ENCODE data around the gene EPHX1. TPM values are rescaled to one million over a fixed set of nuclear protein-coding genes. Genes with fewer than 3 reads are reported as not detected.

Gene EPHX1
- total and polyA plus RNA-seq, 2 of the 8 experiments (the other 6 are each of a cell fraction or from before 2014, with no cell fraction given): 45.3 to 79.1 TPM

DNA sequence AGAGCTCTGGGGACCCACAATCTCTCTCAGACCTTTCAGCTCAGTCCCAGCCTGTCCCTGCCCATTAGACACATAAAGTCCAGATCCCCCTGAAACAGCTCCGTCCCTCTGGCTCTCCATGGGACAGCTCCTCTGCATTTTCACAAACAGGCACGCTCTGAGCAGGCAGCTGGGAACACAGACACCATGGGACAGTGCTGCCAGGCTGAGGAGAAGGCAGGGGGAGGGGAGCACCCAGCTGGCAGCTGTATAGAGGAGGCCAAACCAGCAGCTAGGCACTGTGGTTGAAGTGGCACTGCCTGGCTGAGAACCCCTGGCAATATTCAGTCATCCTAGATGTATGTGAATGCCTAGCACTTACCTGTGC lies 70.3 kb downstream of the EPHX1 start:
- WGBS, 2 experiments (ENCODE audit: extremely low coverage in 1 of 2, insufficient coverage in 1 of 2, insufficient read length in 1 of 2, insufficient replicate concordance in 2 of 2, low coverage in 1 of 2, low lambda C conversion rate in 2 of 2, missing lambda C conversion rate in 1 of 2): 66% methylated on average over 2 of the region's 2 CpGs; no CpG with 5 or more reads in 1 of the 2 experiments
- ChIA-PET POLR2A (ENCODE audit: partially characterized antibody) (interaction anchor here (0.6 to 4.9 kb wide), 11 partner anchors 8 to 182 kb away, joined by 3 to 63 read pairs (median 10); partner anchors contain the start of genes H3-3A and LEFTY1), CTCF (ENCODE audit: partially characterized antibody) (interaction anchor here (0.7 to 21.3 kb wide), 13 partner anchors 8 to 406 kb away, joined by 3 to 406 read pairs (median 5); partner anchors contain the start of gene LEFTY1)
- H3K79me2 ChIP-seq (ENCODE audit: control insufficient read depth in 1 of 2, insufficient read depth in 2 of 2, low read length in 2 of 2): peaks cover 0 to 13% of the 10 kb centered on the region in 2 experiments; a peak in 2 of 4 replicates
- no peak overlapping the region for H2BK5ac ChIP-seq (ENCODE audit: low read depth, low read length)
- H3K4me1 ChIP-seq (replicated peaks in 1 of 4; ENCODE audit: control insufficient read depth in 3 of 4, insufficient read depth in 4 of 4, low read length in 3 of 4): peaks cover 9 to 20% (median 16%) of the 10 kb centered on the region in 4 experiments
- no peaks in the 10 kb centered on the region; a peak in 1 of 8 replicates for H3K36me3 ChIP-seq (ENCODE audit: control insufficient read depth in 2 of 4, insufficient read depth in 4 of 4, low read length in 3 of 4)
- no peak overlapping the region for H3K4ac ChIP-seq (replicated peaks; ENCODE audit: insufficient read length, low read depth, low read length)
- H3K27ac ChIP-seq (ENCODE audit: low read depth, low read length): no peak overlapping the region
- H3K27me3 ChIP-seq (replicated peaks in 1 of 4; ENCODE audit: control insufficient read depth in 3 of 4, extremely low read depth in 1 of 4, insufficient read depth in 3 of 4, low read length in 3 of 4): peaks cover 0 to 13% (median 6%) of the 10 kb centered on the region in 4 experiments; a peak in 4 of 7 replicates
- no peak overlapping the region; the same call in 1 of the 2 replicates for H2BK15ac ChIP-seq (ENCODE audit: low read length)
- DNase-seq (ENCODE audit: low read depth in 1 of 2, low spot score in 2 of 2) (no peak), FAIRE-seq (no peak)
- no peak overlapping the region for H3K14ac ChIP-seq (ENCODE audit: insufficient read length)
- no peak overlapping the region for H3K18ac ChIP-seq (ENCODE audit: extremely low read depth, low read length)
- H2BK120ac ChIP-seq (replicated peaks; ENCODE audit: low read depth, low read length): no peak overlapping the region
- H2AFZ ChIP-seq (ENCODE audit: low read length): no peak overlapping the region
- no peaks in the 10 kb centered on the region for H3K9me3 ChIP-seq (ENCODE audit: insufficient read depth in 2 of 2, low read depth in 1 of 2, low read length in 1 of 2)
- H3K23me2 ChIP-seq (ENCODE audit: low read depth, low read length): peaks cover 9% of the 10 kb centered on the region; the same call in 1 of the 2 replicates
- peak overlapping the region; percentile 82; the same call in 1 of the 2 replicates for H2BK20ac ChIP-seq (ENCODE audit: low read length)
- peak overlapping the region; percentile 30; the same call in 1 of the 2 replicates for H2AK5ac ChIP-seq (ENCODE audit: low read depth, low read length)
- H3K4me3 ChIP-seq (ENCODE audit: extremely low read depth in 1 of 4, insufficient read depth in 2 of 4, low read depth in 3 of 4, low read length in 4 of 4): 0 out of 8 replicates have a peak overlapping the region, but pooled peaks of 1 of the 4 experiments have one; percentile 92
- peak overlapping the region; percentile 76 to 90; a peak in 3 of 4 replicates for H3K4me2 ChIP-seq (ENCODE audit: insufficient read depth in 1 of 2, low read depth in 2 of 2, low read length in 2 of 2)
- H3K56ac ChIP-seq (replicated peaks; ENCODE audit: insufficient read length, low read depth, low read length): no peak overlapping the region
- no peak overlapping the region for H3K9ac ChIP-seq (replicated peaks in 1 of 4; ENCODE audit: extremely low read depth in 1 of 4, low read depth in 3 of 4, low read length in 3 of 4)
- H3K23ac ChIP-seq (ENCODE audit: insufficient read length): no peak overlapping the region
- H2BK12ac ChIP-seq (ENCODE audit: low read depth, low read length): peak overlapping the region; percentile 94
- H4K5ac ChIP-seq (ENCODE audit: insufficient read length, low read depth, low read length): no peak overlapping the region
- no peak overlapping the region for H4K8ac ChIP-seq (ENCODE audit: extremely low read depth, insufficient read depth, low read length)
- H4K91ac ChIP-seq (replicated peaks; ENCODE audit: insufficient read length, low read length): no peak overlapping the region
- H3K79me1 ChIP-seq (ENCODE audit: low read depth, low read length): peaks cover 22% of the 10 kb centered on the region
- H4K20me1 ChIP-seq (replicated peaks in 1 of 2; ENCODE audit: control insufficient read depth in 1 of 2, insufficient read depth in 2 of 2, low read length in 2 of 2): peaks cover 2 to 10% of the 10 kb centered on the region in 2 experiments
- TF ChIP-seq RFX5 (IDR thresholded peaks at IDR 0.05; ENCODE audit: borderline replicate concordance, low read depth, low read length): no peak
- TF ChIP-seq RBBP5 (IDR thresholded peaks at IDR 0.05; ENCODE audit: borderline replicate concordance, low read depth, low read length): no peak
- no peak for TF ChIP-seq BRCA1 (IDR thresholded peaks at IDR 0.05; ENCODE audit: low read depth, low read length)
- TF ChIP-seq PHF8 (conservative IDR thresholded peaks at IDR 0.05; ENCODE audit: low read depth, low read length): no peak
- no peak for TF ChIP-seq CHD2 (IDR thresholded peaks at IDR 0.05; ENCODE audit: low read length)
- TF ChIP-seq, protein P1, sequence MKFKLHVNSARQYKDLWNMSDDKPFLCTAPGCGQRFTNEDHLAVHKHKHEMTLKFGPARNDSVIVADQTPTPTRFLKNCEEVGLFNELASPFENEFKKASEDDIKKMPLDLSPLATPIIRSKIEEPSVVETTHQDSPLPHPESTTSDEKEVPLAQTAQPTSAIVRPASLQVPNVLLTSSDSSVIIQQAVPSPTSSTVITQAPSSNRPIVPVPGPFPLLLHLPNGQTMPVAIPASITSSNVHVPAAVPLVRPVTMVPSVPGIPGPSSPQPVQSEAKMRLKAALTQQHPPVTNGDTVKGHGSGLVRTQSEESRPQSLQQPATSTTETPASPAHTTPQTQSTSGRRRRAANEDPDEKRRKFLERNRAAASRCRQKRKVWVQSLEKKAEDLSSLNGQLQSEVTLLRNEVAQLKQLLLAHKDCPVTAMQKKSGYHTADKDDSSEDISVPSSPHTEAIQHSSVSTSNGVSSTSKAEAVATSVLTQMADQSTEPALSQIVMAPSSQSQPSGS (IDR thresholded peaks at IDR 0.05; ENCODE audit: low read length): no peak
- TF ChIP-seq NANOG (IDR thresholded peaks at IDR 0.05; ENCODE audit: insufficient read depth, low read depth, low read length, poor library complexity, severe bottlenecking): no peak
- no peak for TF ChIP-seq CREB1 (IDR thresholded peaks at IDR 0.05)
- TF ChIP-seq TEAD4 (IDR thresholded peaks at IDR 0.05; ENCODE audit: low read depth, low read length): no peak
- TF ChIP-seq TAF1 (IDR thresholded peaks at IDR 0.05; ENCODE audit: low read depth, low read length): no peak
- TF ChIP-seq GABPA (IDR thresholded peaks at IDR 0.05; ENCODE audit: borderline replicate concordance, insufficient read depth, low read length): no peak
- no peak for TF ChIP-seq FOSL1 (IDR thresholded peaks at IDR 0.05; ENCODE audit: insufficient read depth, low read depth, low read length)
